Neural cell (in vitro differentiated cells): Measurements from ENCODE around the gene CAMK2B. TPM values are rescaled to one million over a fixed set of nuclear protein-coding genes. Genes with fewer than 3 reads are reported as not detected.
"Not testable (repeated sequence)": the region's sequence is repeated elsewhere in the genome, so short reads cannot be mapped to it uniquely, and the experiment has no call there.

Source experiments
- H2AFZ ChIP-seq: fragments of 200-600, 300-800 bp; sonication (generic), shearing (Covaris generic); 2 replicates; pipeline ENCODE4 v1.6.0; 2014; ENCODE audit warnings: low read depth, mild to moderate bottlenecking, antibody characterized with exemption, low read length, moderate library complexity
- H3F3A ChIP-seq: fragments of 200-600 bp; shearing (Covaris generic); 2 replicates; pipeline ENCODE4 v1.6.1; 2016; ENCODE audit warnings: mild to moderate bottlenecking, moderate library complexity, mixed read lengths, antibody characterized with exemption, low read length; ENCODE audit not compliant: insufficient read depth, poor library complexity, severe bottlenecking
- H3K27ac ChIP-seq: fragments of 200-600, 300-800 bp; sonication (generic), shearing (Covaris generic); 2 replicates; pipeline ENCODE4 v1.5.1; 2014; ENCODE audit warnings: mild to moderate bottlenecking, low read length, moderate library complexity
- H3K27me3 ChIP-seq: fragments of 300-800, 200-600 bp; sonication (generic), shearing (Covaris generic); 2 replicates; pipeline ENCODE4 v1.6.0; 2014; ENCODE audit warnings: mild to moderate bottlenecking, low read depth, low read length, moderate library complexity; ENCODE audit not compliant: insufficient read depth
- H3K36me3 ChIP-seq: fragments of 300-800, 200-600 bp; sonication (generic), shearing (Covaris generic); 2 replicates; pipeline ENCODE4 v1.5.1; 2014; ENCODE audit warnings: mild to moderate bottlenecking, antibody characterized with exemption, low read length, moderate library complexity; ENCODE audit not compliant: insufficient read depth
- H3K4me2 ChIP-seq: fragments of 300-800, 200-600 bp; sonication (generic), shearing (Covaris generic); 2 replicates; pipeline ENCODE4 v1.6.0; 2014; ENCODE audit warnings: mild to moderate bottlenecking, low read length
- H3K4me3 ChIP-seq: fragments of 300-800, 200-600 bp; sonication (generic), shearing (Covaris generic); 2 replicates; pipeline ENCODE4 v1.5.1; 2014; ENCODE audit warnings: mild to moderate bottlenecking, low read length, moderate library complexity
- H3K79me2 ChIP-seq: fragments of 200-600 bp; shearing (Covaris generic); replicated peaks from 2 replicates; pipeline ENCODE4 v1.6.0; 2014; ENCODE audit warnings: mild to moderate bottlenecking, low read length, moderate library complexity; ENCODE audit not compliant: insufficient read depth
- H3K9ac ChIP-seq: fragments of 300-800, 200-600 bp; sonication (generic), shearing (Covaris generic); 2 replicates; pipeline ENCODE4 v1.6.1; 2016; ENCODE audit warnings: mild to moderate bottlenecking, low read length, mixed read lengths
- H3K9me2 ChIP-seq: fragments of 200-600 bp; shearing (Covaris generic); 2 replicates; pipeline ENCODE4 v1.6.1; 2016; ENCODE audit warnings: mild to moderate bottlenecking, low read length, mixed read lengths; ENCODE audit not compliant: insufficient read depth
- H3K9me3 ChIP-seq: fragments of 200-600, 300-800 bp; sonication (generic), shearing (Covaris generic); 2 replicates; pipeline ENCODE4 v1.6.1; 2016; ENCODE audit warnings: mild to moderate bottlenecking, mixed run types, low read length, moderate library complexity, mixed read lengths
- H4K20me1 ChIP-seq: fragments of 200-600 bp; shearing (Covaris generic); 2 replicates; pipeline ENCODE4 v1.6.1; 2016; ENCODE audit warnings: mild to moderate bottlenecking, mixed run types; ENCODE audit not compliant: insufficient read depth
- EP300 ChIP-seq: fragments of 450-650 bp; conservative IDR thresholded peaks from 2 replicates; pipeline ENCODE4 v1.6.1; 2014; ENCODE audit warnings: antibody characterized with exemption, mild to moderate bottlenecking, moderate library complexity; ENCODE audit not compliant: poor library complexity, severe bottlenecking
- EZH2 ChIP-seq: fragments of 200-600, 300-800 bp; shearing (Covaris generic), sonication (generic); IDR thresholded peaks from 2 replicates; pipeline ENCODE4 v1.6.1; 2014; ENCODE audit warnings: antibody characterized with exemption, low read length, borderline replicate concordance, mild to moderate bottlenecking; ENCODE audit not compliant: insufficient read depth, poor library complexity, severe bottlenecking
- MXI1 ChIP-seq: fragments of 450-650 bp; conservative IDR thresholded peaks from 2 replicates; pipeline ENCODE4 v1.6.1; 2014; ENCODE audit warnings: antibody characterized with exemption, mild to moderate bottlenecking; ENCODE audit not compliant: poor library complexity, severe bottlenecking
- POLR2AphosphoS5 ChIP-seq: IDR thresholded peaks from 2 replicates; pipeline ENCODE4 v1.6.1; 2012
- RAD21 ChIP-seq: fragments of 450-650 bp; conservative IDR thresholded peaks from 2 replicates; pipeline ENCODE4 v1.6.1; 2014; ENCODE audit warnings: antibody characterized with exemption, mild to moderate bottlenecking, moderate library complexity
- REST ChIP-seq: IDR thresholded peaks from 2 replicates; pipeline ENCODE4 v1.6.1; 2012; ENCODE audit warnings: borderline replicate concordance
- SMC3 ChIP-seq: fragments of 450-650 bp; conservative IDR thresholded peaks from 2 replicates; pipeline ENCODE4 v1.6.1; 2014; ENCODE audit warnings: antibody characterized with exemption, mild to moderate bottlenecking, moderate library complexity; ENCODE audit not compliant: poor library complexity
- TAF1 ChIP-seq: IDR thresholded peaks from 2 replicates; pipeline ENCODE4 v1.6.1; 2012; ENCODE audit warnings: low read depth
- polyA plus RNA-seq: library from polyadenylated mRNA; depleted of rRNA; stranded (reverse); fragments of >200 nt; gene quantifications from 2 replicates; pipeline ENCODE4 v1.2.3, GENCODE V29; 2014
- TF ChIP-seq, protein P1 (sequence below): fragments of 450-650 bp; IDR thresholded peaks from 2 replicates; pipeline ENCODE4 v1.5.1; 2014; ENCODE audit warnings: antibody characterized with exemption, mild to moderate bottlenecking, moderate library complexity; ENCODE audit not compliant: poor library complexity, severe bottlenecking

Gene CAMK2B
- polyA plus RNA-seq, 1 donor from 2014 or later = 67.3 TPM

DNA sequence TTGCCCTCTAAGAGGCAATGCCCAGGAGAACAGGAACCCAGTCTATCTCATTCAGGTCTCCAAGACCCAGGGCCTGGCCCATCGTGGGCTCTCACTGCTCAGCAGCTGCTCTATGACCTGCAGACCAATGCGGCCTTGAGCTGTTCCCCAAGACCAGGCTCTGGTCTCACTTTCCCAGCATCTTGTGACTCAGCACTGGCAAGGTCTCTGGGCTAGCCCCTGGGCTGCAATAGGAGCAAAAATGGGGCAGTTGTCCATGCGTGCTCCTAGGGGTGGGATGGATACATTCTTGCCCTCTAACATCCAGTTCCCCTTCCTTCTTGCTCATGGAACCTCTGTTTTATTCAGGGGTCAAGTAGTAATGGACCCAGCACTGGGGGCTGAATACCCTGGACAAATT is 149.7 kb downstream of the CAMK2B start:
- no peak overlapping the region for H3K27ac ChIP-seq
- no peaks in the 10 kb centered on the region for H3K36me3 ChIP-seq
- no peaks in the 10 kb centered on the region for H3K9me2 ChIP-seq
- no peaks in the 10 kb centered on the region for H3K79me2 ChIP-seq
- H4K20me1 ChIP-seq = no peaks in the 10 kb centered on the region
- no peaks in the 10 kb centered on the region for H3K9me3 ChIP-seq
- H3K4me3 ChIP-seq = no peak overlapping the region
- H3F3A ChIP-seq = no peaks in the 10 kb centered on the region
- H3K27me3 ChIP-seq = no peaks in the 10 kb centered on the region
- TF ChIP-seq TAF1 = no peak
- no peak overlapping the region for H3K4me2 ChIP-seq
- H3K9ac ChIP-seq = no peak overlapping the region
- no peak overlapping the region for H2AFZ ChIP-seq

GRCh38 chr7:44174694-44174948 is 150.8 kb downstream of the CAMK2B start:
- H3K79me2 ChIP-seq, H3K27me3 ChIP-seq, H3K27ac ChIP-seq, H3F3A ChIP-seq, H3K9me3 ChIP-seq, H4K20me1 ChIP-seq, H2AFZ ChIP-seq, H3K4me3 ChIP-seq, H3K36me3 ChIP-seq, H3K4me2 ChIP-seq, H3K9ac ChIP-seq, H3K9me2 ChIP-seq: not testable (repeated sequence)

DNA sequence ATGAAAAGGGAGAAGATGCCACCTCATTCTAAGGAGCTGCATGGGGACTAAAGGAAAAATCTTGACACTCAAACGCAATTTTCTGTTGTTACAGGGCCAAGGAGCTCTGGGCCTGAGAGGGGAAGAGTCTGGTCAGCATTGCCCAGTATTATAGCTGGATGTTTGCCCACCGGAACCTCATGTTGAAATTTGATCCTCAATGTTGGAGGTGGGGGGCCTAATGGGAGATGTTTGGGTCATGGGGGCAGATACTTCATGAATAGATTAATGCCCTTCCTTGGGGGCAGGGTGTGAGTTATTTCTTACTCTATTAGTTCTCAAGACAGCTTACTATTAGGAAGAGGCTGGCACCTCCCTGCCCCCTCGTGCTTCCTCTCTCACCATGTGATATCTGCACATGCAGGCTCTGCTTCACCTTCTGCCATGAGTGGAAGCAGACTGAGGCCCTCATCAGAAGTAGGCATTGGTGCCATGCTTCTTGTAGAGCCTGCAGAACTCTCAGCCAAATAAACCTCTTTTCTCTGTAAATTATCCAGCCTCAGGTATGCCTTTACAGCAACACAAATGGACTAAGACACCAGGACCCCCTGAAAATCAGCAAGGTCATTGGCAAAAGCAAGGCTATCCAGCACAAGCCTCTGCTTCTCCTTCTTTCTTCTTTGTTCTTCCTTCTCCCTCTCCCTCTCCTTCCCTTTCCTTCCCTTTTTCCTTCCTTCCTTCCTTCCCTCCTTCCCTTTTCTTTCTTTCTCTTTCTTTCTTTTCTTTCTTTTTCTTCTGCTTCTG is 151.3 kb downstream of the CAMK2B start:
- H3K36me3 ChIP-seq = no peaks in the 10 kb centered on the region
- H3K79me2 ChIP-seq = no peaks in the 10 kb centered on the region
- H3K27me3 ChIP-seq = no peaks in the 10 kb centered on the region
- no peak overlapping the region for H2AFZ ChIP-seq
- no peaks in the 10 kb centered on the region for H4K20me1 ChIP-seq
- no peaks in the 10 kb centered on the region for H3F3A ChIP-seq
- no peak overlapping the region for H3K27ac ChIP-seq
- no peak for TF ChIP-seq POLR2AphosphoS5
- TF ChIP-seq EZH2 = no peak
- no peak for TF ChIP-seq RAD21
- no peak for TF ChIP-seq SMC3
- no peak for TF ChIP-seq REST
- TF ChIP-seq EP300 = no peak
- TF ChIP-seq, protein P1, sequence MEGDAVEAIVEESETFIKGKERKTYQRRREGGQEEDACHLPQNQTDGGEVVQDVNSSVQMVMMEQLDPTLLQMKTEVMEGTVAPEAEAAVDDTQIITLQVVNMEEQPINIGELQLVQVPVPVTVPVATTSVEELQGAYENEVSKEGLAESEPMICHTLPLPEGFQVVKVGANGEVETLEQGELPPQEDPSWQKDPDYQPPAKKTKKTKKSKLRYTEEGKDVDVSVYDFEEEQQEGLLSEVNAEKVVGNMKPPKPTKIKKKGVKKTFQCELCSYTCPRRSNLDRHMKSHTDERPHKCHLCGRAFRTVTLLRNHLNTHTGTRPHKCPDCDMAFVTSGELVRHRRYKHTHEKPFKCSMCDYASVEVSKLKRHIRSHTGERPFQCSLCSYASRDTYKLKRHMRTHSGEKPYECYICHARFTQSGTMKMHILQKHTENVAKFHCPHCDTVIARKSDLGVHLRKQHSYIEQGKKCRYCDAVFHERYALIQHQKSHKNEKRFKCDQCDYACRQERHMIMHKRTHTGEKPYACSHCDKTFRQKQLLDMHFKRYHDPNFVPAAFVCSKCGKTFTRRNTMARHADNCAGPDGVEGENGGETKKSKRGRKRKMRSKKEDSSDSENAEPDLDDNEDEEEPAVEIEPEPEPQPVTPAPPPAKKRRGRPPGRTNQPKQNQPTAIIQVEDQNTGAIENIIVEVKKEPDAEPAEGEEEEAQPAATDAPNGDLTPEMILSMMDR = no peak
- TF ChIP-seq TAF1 = no peak
- TF ChIP-seq MXI1 = no peak
- H3K4me2 ChIP-seq = no peak overlapping the region
- H3K9ac ChIP-seq = no peak overlapping the region
- no peak overlapping the region for H3K4me3 ChIP-seq
- H3K9me3 ChIP-seq = no peaks in the 10 kb centered on the region
- no peaks in the 10 kb centered on the region for H3K9me2 ChIP-seq
